Umbilical cord (tissue), 2 donors: ENCODE data around the gene ADD3. TPM values are rescaled to one million over a fixed set of nuclear protein-coding genes. Genes with fewer than 3 reads are reported as not detected.
"Not testable (repeated sequence)": the region's sequence is repeated elsewhere in the genome, so short reads cannot be mapped to it uniquely, and the experiment has no call there.

Source experiments
- DNase-seq: peaks from one replicate; pipeline ENCODE4 v3.0.0-alpha.2; 2015; ENCODE audit warnings: low spot score
- total RNA-seq: library from RNA; depleted of rRNA; stranded (reverse); fragments of >200 nt; gene quantifications from one replicate; pipeline ENCODE4 v1.2.3, GENCODE V29; 2014; ENCODE audit warnings: low replicate concordance; ENCODE audit not compliant: insufficient read depth

ADD3 gene
- total RNA-seq, 1 donor from 2014 or later: 64.8 TPM

DNA sequence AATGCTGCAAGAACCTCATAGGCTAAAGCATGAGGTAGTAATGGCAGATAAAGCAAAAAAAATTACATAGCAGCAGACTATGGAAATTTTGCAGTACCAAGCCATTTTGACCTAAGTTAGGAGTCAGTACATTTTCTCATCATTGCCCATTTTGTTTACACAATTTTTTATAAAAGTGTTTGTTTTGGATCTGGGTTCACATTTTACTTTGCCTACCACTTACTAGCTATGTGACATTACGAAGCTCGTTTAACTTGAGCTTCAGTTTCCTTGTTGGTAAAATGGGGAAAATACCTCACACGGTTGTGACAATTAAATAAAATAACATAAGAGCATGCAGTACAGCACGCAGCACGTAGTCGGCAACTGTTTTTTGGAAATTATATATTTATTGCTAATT is 99.6 kb downstream of the ADD3 start:
- DNase-seq: no peak

- DNase-seq: peak; percentile 26
Observed at GRCh38 chr10:110107887-110108286, 100.1 kb downstream of the ADD3 start.

DNA sequence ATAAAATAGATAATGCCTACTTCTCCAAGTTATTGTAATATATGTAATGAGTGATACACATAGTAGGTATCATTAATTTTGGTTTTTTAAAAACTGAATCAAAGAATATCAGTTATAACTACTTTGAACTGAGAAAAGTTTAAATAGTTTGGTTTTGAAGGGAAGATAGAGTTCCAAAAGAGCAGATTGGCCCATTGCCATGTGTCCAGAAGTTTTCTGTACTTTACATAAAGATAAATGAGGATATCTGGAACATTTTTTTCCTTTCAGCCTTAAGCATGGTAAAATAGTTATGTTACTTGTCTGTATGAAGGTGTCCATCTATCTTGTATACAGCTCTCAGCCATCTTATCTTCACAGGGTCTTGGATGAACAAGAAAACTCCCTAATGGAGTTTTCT is 101.7 kb downstream of the ADD3 start:
- peak; percentile 74 for DNase-seq

- no peak for DNase-seq
Observed at GRCh38 chr10:110110338-110110737, 102.6 kb downstream of the ADD3 start.

DNA sequence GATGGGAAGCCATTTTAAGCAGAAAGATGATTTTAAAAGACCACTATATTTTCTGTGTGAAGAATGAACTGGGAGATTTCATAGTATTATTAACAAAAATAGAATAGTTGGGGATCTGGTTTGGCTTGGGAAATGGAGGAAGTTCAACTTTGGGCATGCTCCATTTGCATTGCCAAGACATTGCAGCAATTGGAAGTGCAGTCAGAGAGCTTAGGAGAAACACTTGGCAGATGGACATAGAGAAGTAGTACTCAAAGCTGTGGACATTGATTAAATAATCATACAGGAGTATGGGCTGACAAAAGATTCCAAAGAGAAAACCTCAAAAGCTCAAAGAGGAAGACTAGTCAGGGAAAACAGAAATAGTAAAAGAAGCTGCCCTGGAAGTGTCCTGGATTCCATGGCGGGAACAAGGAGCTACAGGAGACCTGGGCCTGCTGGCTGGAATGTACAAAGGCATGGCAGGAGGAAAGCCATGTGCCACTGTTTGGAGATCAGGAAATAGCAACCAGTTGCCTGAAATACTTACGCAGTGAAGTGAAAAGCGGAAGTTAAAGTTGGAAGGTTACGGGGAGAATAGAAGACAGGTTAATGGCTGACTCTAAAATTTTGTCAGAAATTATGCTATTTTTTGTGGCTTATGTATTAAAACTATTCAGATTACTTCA is 106.0 kb downstream of the ADD3 start:
- DNase-seq: no peak

- DNase-seq: not testable (repeated sequence)
Observed at GRCh38 chr10:110114668-110115067, 106.9 kb downstream of the ADD3 start.

DNA sequence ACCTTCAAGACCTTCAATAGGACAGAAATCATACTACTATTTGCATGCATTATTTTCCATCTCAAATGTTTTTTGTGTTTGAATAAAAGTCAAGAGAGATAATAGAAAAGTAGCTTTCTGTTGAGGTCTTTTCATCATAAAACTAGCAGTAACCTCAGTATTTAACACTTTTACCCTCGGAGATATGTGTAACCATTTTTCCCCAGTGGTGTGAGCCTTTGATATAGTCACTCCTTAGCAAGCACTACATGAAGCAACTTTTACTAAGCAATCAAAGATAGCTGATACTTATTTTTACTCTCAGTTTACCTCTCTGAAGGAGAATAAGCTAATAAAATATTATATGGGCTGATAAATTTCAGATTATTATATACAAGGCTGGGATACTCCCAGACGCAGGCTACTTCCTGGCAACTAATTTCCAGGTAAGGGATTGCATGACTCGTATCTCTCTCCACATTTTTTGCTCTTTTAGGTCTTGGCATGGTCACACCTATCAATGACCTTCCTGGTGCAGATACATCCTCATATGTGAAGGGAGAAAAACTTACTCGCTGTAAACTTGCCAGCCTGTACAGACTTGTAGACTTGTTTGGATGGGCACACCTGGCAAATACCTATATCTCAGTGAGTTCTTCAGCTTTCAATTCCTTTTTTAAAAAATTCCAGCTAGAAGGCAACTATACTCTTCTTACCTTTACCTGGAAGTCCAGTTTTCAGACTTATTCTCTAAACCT is 108.2 kb downstream of the ADD3 start:
- DNase-seq: no peak

DNA sequence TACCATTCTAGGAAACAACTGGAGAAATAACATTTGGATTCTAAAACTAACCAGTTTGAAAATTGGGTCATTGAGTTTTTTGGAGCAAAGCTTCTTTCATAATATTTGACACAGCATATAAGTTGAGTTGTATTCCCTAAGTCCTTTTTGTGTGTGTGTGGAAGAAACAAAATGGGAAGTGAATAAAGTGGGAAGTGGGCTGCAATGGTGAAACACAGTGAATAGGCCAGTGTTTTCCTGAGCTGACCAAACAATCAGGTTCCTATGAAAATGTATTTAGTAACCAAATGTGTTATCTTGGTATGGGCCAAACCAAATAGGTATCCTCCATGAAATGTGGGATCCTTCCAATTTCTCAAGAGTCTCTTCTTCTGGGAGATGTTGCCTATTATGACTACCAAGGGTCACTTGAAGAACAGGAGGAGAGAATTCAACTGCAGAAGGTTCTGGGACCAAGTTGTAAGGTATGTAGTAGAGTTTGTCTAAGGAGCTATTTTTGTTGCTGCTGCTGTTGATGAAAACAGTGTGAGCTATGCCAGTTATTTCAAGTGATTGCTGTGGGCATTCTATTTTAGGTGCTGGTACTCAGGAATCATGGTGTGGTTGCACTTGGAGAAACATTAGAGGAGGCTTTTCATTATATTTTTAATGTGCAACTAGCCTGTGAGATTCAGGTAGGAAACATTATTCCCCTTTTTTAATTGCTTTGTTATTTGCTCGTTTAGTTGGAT is 111.3 kb downstream of the ADD3 start:
- no peak for DNase-seq

GRCh38 chr10:110123594-110123993 is 115.8 kb downstream of the ADD3 start:
- no peak for DNase-seq

DNA sequence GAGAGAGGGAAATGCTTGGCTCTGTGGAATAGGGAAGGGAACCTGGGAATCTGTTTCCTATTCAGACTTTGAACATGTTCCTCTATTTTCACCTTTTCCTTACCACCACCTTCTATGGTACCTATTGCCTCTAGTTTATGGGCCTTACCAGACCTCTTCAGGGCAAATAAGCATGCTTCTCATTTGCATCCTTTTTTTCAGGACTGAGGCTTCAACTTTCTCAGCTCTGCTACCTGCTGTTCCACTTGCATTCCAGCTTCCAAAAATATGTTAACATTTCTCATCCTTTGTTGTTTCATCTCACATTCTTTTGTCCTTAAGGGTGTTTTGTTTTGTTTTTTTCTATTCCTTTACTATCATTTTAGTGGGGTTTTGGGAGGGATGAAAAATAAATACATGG is 121.7 kb downstream of the ADD3 start:
- DNase-seq: no peak

DNA sequence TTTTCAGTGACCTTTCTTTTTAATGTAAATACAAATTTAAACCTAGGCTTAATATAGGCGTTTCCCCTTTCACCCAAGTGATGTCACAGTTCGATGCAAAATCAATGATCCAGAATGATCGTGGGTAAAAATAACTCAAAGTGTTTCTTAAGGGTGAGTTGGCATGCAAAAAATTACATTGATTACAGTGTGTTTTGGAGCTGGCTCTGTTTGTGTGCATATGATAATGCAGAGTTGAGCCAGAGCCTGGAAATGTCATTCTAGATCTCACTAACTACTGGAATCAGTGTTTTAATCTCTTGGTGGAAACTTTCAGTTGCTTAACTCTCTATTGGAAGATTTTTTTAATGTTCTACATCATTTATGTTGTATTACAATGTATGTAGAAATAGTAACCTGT is 127.1 kb downstream of the ADD3 start:
- DNase-seq: no peak

DNA sequence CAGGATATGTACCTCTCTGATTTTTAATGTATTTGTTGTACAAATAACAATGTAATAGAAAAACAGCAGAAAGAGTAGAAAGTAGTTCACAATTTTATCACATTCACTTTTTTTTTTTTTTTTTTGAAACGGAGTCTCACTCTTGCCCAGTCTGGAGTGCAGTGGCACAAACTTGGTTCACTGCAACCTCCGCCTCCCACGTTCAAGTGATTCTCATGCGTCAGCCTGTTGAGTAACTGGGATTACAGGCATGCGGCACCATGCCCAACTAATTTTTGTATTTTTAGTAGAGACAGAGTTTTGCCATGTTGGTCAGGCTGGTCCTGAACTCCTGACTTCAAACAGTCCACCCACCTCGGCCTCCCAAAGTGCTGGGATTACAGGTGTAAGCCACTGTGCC is 128.1 kb downstream of the ADD3 start:
- DNase-seq: not testable (repeated sequence)

GRCh38 chr10:110137142-110137545 is 129.4 kb downstream of the ADD3 start:
- DNase-seq: peak; percentile 82

DNA sequence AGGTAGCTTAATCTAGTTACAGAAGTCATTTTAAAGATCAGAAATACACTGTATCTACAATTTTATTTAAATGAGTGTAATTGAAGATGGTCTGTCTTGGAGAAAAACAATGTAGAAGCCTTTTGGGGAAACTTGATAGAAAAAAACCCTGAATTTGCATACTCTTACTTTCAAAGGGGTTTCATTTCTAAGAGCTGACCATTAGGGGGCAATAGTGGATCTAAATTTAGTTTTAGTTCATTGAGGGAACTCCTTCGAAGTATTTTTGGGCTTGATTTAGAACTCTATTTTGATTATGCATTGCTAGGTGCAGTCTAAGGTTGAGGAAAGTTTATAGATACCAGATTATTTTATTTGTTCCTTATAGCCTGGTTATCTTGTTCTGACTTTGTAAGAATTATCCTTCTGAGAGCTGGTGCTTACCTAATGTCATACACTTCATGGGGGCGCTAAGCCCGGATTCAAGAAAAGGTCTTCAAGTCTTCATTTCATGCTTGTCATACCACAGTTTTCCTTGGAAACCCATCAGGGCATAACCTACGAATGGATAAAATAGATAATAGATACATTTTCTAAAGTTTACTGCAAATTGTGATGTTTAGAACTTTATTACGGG is 130.5 kb downstream of the ADD3 start:
- peak; percentile 68 for DNase-seq

DNA sequence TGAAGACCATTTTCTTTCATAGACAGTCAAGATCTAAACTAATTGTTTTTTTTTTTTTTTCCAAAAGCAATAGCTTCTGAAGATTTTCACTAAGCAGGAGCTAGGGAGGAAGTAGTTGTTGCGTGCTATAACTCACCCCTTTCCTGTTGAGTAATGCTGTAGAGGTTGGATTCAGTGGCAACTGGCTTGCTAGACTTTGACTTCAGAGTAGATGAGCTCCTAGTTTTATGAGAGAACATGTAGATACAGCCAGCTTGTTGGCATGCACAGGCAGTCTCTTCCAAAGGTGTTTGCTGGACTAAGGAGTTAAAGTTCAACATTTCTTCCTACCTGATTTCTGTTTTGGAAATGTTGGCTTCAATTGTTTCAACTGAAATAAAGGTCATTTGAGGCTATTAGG is 133.4 kb downstream of the ADD3 start:
- no peak for DNase-seq

- no peak for DNase-seq
Observed at GRCh38 chr10:110141871-110142635, 134.3 kb downstream of the ADD3 start.

DNA sequence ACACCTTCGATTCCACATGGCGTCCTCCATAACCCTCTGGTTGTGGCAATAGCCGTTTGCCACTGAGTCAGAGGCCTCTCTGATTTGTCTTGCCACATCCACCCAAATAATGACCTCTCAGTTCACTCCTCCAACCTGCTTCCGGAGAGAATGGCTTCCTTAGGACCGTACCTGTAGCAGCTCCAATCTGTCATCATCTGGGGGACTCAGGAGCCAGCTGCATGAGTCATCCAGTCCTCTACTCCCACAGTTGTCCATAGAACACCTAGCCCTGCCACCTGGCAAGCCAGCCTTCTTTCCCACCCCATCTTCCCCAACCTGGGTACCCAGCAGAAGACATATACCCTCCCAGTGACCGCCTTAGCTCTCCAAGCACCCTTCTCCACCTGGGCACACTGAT is 135.2 kb downstream of the ADD3 start:
- DNase-seq: no peak

DNA sequence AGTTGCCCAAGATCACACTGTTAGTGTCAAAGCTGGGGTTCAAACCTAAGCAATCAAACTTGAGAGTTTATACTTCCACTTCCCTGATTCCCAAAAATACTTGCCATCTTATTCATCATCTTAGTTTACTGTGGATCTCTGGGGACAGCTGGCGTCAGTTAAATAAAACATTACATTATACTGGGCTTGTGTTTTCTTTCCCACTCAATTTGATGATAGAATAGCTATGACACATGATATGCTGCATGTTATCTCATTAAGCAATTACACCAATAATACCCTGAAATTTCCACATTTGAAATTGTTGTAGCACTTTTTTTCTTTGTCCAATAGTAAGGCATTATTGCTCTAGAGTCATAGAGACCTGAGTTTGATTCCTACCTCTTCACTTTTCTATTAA is 136.7 kb downstream of the ADD3 start:
- DNase-seq: no peak

- DNase-seq: no peak
Observed at GRCh38 chr10:110147961-110148360, 140.2 kb downstream of the ADD3 start.

GRCh38 chr10:110149259-110149658 is 141.5 kb downstream of the ADD3 start:
- no peak for DNase-seq

GRCh38 chr10:110150046-110150445 is 142.3 kb downstream of the ADD3 start:
- DNase-seq: no peak

- DNase-seq: no peak
Observed at GRCh38 chr10:110150981-110151380, 143.2 kb downstream of the ADD3 start.
